Neutrophil (primary cell): ENCODE data around the gene GPR31.

Experiments used
- H3K27ac ChIP-seq: fragments of 200-600 bp; sonication (generic); 2 replicates; pipeline ENCODE4 v1.5.1; 2016; ENCODE audit warnings: mild to moderate bottlenecking, moderate library complexity
- H3K27me3 ChIP-seq: fragments of 200-600 bp; sonication (generic); 2 replicates; pipeline ENCODE4 v1.6.0; 2016; ENCODE audit warnings: mild to moderate bottlenecking
- H3K36me3 ChIP-seq: fragments of 200-600 bp; sonication (generic); 2 replicates; pipeline ENCODE4 v1.5.1; 2017
- H3K4me1 ChIP-seq, 2 experiments: fragments of 200-600 bp in 1 of 2; sonication (generic) in 1 of 2; 1 replicate in 1 of 2; 2 replicates in 1 of 2; pipeline versions ENCODE4 v1.5.1 to v1.6.1; 2013 to 2016; ENCODE audit warnings: low read depth in 1 of 2, low read length in 1 of 2, mild to moderate bottlenecking in 1 of 2, moderate library complexity in 1 of 2; ENCODE audit not compliant: control insufficient read depth in 1 of 2, insufficient read depth in 1 of 2
- H3K4me3 ChIP-seq, 2 experiments: fragments of 200-600 bp in 1 of 2; sonication (generic) in 1 of 2; 1 replicate in 1 of 2; 2 replicates in 1 of 2; pipeline ENCODE4 v1.5.1; 2013 to 2016; ENCODE audit warnings: low read depth in 1 of 2, low read length in 1 of 2, mild to moderate bottlenecking in 1 of 2, moderate library complexity in 1 of 2
- H3K9me3 ChIP-seq: fragments of 200-600 bp; sonication (generic); 2 replicates; pipeline ENCODE4 v1.5.1; 2016
- CTCF ChIP-seq: fragments of 200-600 bp; sonication (generic); IDR thresholded peaks from 2 replicates; pipeline ENCODE4 v1.5.1; 2016; ENCODE audit warnings: antibody characterized with exemption

GPR31 gene

GRCh38 chr6:167137881-167138280, 19.9 kb downstream of the GPR31 start:
- H3K4me1 ChIP-seq = no peaks in the 10 kb centered on the region
- peaks cover 18% of the 10 kb centered on the region for H3K27me3 ChIP-seq

GRCh38 chr6:167137081-167137480, 20.7 kb downstream of the GPR31 start:
- Histone ChIP-seq H3K4me1 (no peaks in the 10 kb centered on the region), H3K9me3 (no peaks in the 10 kb centered on the region), H3K27ac (peak overlapping the region; percentile 8), H3K27me3 (peaks cover 16% of the 10 kb centered on the region), H3K4me3 (no peak overlapping the region), H3K36me3 (no peaks in the 10 kb centered on the region)
- no peak for TF ChIP-seq CTCF

More at GRCh38 chr6:167137881-167138280, 19.9 kb downstream of the GPR31 start:
- H3K9me3 ChIP-seq = no peaks in the 10 kb centered on the region
- H3K36me3 ChIP-seq = no peaks in the 10 kb centered on the region
- H3K4me3 ChIP-seq = no peak overlapping the region
- H3K27ac ChIP-seq = no peak overlapping the region
- no peak for TF ChIP-seq CTCF

- H3K36me3 ChIP-seq = no peaks in the 10 kb centered on the region
- H3K27me3 ChIP-seq = peaks cover 16% of the 10 kb centered on the region
- H3K27ac ChIP-seq = no peak overlapping the region
- H3K4me1 ChIP-seq = no peaks in the 10 kb centered on the region
- H3K9me3 ChIP-seq = no peaks in the 10 kb centered on the region
- no peak for TF ChIP-seq CTCF
- H3K4me3 ChIP-seq = no peak overlapping the region
Observed at GRCh38 chr6:167136376-167136775, 21.4 kb downstream of the GPR31 start.

- H3K27me3 ChIP-seq = peaks cover 16% of the 10 kb centered on the region
- no peak overlapping the region for H3K27ac ChIP-seq
- no peaks in the 10 kb centered on the region for H3K9me3 ChIP-seq
- H3K4me1 ChIP-seq = no peaks in the 10 kb centered on the region
- no peak for TF ChIP-seq CTCF
- H3K4me3 ChIP-seq = no peak overlapping the region
- no peaks in the 10 kb centered on the region for H3K36me3 ChIP-seq
Observed at GRCh38 chr6:167134448-167135328, 23.1 kb downstream of the GPR31 start.

GRCh38 chr6:167130712-167131684, 26.8 kb downstream of the GPR31 start:
- TF ChIP-seq CTCF = no peak
- H3K27me3 ChIP-seq = no peaks in the 10 kb centered on the region
- H3K27ac ChIP-seq = no peak overlapping the region
- H3K4me3 ChIP-seq = no peak overlapping the region
- no peaks in the 10 kb centered on the region for H3K4me1 ChIP-seq
- no peaks in the 10 kb centered on the region for H3K9me3 ChIP-seq
- H3K36me3 ChIP-seq = no peaks in the 10 kb centered on the region
